ENCODE data around the gene DHCR7. TPM values are rescaled to one million over a fixed set of nuclear protein-coding genes. Genes with fewer than 3 reads are reported as not detected.

Gene DHCR7
- total RNA-seq, 1 donor from 2014 or later = 48.5 TPM

DNA sequence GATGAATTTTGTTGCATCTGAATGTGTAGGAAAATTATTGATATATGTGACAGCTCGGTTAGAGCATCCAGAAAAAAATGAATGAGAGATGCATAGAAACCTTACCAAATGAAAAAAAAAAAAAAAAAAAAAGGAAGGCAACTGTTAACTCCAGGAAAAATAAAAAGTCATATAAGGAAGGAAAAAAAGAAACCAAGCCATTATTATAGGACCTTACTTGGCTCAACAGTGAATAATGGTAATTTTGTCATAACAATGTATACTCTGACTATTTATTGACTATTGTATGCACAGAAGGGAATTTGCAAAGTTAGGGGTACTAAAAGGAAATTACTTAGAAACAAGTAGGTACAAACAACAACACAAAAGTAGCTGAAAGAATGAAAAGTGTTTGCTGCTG lies 2.0 kb downstream of the DHCR7 start:
- DNase-seq = no peak
- no peak for ATAC-seq (ENCODE audit: poor library complexity)
- intact Hi-C loops (cut with DNase I) = no loop called here

- no peak for ATAC-seq (ENCODE audit: poor library complexity)
- intact Hi-C loops (cut with DNase I) = no loop called here
- peak; percentile 18 for DNase-seq
These were observed 3.4 kb downstream of the DHCR7 start for GRCh38 chr11:71444811-71445210.

- intact Hi-C loops (cut with DNase I) = no loop called here
- ATAC-seq (ENCODE audit: poor library complexity) (no peak), DNase-seq (peak; percentile 23)
These were observed 4.3 kb downstream of the DHCR7 start for GRCh38 chr11:71443736-71444445.

DNA sequence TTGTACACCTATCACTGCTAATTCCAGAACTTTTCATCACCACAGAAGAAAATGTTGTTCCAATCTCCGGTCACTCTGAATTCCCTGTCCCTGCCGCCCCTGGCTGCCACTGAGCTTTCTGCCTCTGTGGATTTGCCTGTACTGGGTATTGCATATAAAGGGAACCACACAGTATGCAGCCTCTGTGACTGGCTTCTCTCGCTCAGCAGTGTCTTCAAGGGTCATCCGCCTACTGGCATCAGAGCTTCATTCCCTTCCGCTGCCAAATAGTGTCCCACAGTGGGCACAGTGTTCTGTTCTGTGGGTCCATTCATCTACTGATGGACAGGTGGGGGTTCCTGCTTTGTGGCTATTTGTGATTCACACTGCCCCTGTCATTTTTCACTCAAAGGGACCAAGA lies 5.3 kb downstream of the DHCR7 start:
- peak; percentile 10 for DNase-seq
- no peak for ATAC-seq (ENCODE audit: poor library complexity)
- intact Hi-C loops (cut with DNase I) = no loop called here

GRCh38 chr11:71442123-71442522 lies 6.1 kb downstream of the DHCR7 start:
- intact Hi-C loops (cut with DNase I) = no loop called here
- no peak for ATAC-seq (ENCODE audit: poor library complexity)
- no peak for DNase-seq

- DNase-seq (no peak), ATAC-seq (ENCODE audit: poor library complexity) (no peak)
- intact Hi-C loops (cut with DNase I) = no loop called here
These were observed 6.9 kb downstream of the DHCR7 start for GRCh38 chr11:71441251-71441650.

- no peak for ATAC-seq (ENCODE audit: poor library complexity)
- intact Hi-C loops (cut with DNase I) = no loop called here
- no peak for DNase-seq
These were observed 8.0 kb downstream of the DHCR7 start for GRCh38 chr11:71440021-71440755.

GRCh38 chr11:71438650-71439049 lies 9.5 kb downstream of the DHCR7 start:
- DNase-seq (no peak), ATAC-seq (ENCODE audit: poor library complexity) (no peak)
- intact Hi-C loops (cut with DNase I) = no loop called here

DNA sequence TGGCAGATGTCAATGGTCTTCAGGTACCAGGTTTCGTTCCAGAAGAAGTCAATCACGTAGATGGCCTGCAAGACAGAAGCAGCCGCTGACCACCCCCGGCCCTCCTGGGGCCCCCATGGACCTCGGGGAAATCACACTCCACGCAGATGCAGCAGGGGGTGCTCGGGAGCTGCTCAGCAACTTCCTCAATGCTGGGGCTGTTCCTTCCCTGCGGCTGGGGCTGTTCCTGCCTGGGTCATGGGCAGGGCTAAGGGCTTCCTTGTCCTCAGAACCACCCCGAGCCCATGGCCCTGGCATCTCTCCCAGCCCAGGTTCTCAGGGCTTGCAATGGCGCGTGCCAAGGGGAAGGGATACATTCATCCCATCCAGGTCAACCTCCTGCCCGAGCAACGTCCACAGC lies 10.3 kb downstream of the DHCR7 start:
- intact Hi-C loops (cut with DNase I) = no loop called here
- DNase-seq (no peak), ATAC-seq (ENCODE audit: poor library complexity) (no peak)

- intact Hi-C loops (cut with DNase I) = no loop called here
- ATAC-seq (ENCODE audit: poor library complexity) (no peak), DNase-seq (no peak)
These were observed 10.8 kb downstream of the DHCR7 start for GRCh38 chr11:71437399-71437798.

- intact Hi-C loops (cut with DNase I) = no loop called here
- no peak for DNase-seq
- ATAC-seq (ENCODE audit: poor library complexity) = no peak
These were observed 11.3 kb downstream of the DHCR7 start for GRCh38 chr11:71436861-71437260.

DNA sequence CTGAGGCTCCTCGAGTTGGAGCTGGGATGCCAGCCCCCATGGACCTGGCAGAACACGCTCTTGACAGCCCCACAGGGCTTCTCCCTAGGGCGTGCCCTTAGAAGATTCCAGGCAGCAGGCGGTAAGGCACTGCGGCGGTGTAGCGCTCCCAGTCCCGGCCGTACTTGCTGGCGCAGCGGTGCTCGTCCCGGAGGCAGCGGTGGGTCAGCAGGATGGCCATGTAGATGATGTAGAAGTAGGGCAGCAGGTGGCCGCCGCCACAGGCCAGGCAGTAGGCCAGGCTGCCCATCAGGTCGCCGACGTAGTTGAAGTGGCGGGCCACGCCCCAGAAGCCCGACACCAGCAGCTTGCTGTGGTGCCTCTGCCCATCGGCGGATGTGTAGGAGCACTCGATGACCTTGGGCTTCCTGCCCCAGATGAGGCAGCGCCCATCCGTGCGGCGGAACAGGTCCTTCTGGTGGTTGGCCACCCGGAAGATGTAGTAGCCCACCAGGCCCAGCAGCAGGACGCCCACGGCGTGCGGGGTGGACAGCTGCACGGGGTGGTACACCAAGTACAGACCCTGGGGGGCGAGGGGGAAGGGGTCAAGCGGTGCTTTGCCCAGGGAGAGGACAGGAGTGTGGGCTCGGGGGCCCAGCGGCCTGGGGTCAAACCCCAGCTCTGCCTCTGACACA lies 12.8 kb downstream of the DHCR7 start:
- ATAC-seq (ENCODE audit: poor library complexity) = no peak
- intact Hi-C loops (cut with DNase I) = no loop called here
- no peak for DNase-seq

DNA sequence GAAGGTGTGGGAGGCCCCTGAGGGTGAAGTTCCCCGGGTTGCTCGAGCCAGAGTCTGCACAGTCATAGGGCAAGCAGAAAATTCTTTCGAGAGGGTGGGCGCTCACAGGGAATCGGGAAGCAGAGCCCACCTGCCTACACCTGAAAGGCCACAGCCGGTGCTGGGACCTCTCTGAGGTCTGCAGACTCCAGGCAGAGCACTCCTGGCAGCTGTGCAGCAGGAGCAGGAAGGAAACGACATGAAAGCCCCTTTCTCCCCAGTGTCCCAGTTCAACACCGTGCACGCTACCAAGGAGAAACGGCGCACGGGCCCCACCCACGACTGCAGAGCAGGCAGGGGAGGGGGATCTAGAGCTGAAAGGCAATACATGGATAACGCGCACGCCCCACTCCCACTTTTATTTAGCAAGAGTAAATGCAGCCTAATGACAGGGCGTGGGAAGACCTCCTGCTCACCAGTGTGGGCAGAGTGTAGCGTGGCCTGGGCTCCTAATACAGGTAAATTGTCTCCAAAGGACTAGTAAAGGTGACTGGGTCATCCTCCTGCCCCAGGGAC lies 13.5 kb downstream of the DHCR7 start:
- ATAC-seq (ENCODE audit: poor library complexity) = no peak
- intact Hi-C loops (cut with DNase I) = no loop called here
- no peak for DNase-seq

GRCh38 chr11:71433648-71434450 lies 14.3 kb downstream of the DHCR7 start:
- peak; percentile 76 for DNase-seq
- ATAC-seq (ENCODE audit: poor library complexity) = peak; percentile 62
- intact Hi-C loops (cut with DNase I) = no loop called here

- intact Hi-C loops (cut with DNase I) = no loop called here
- DNase-seq = peak; percentile 55
- peak; percentile 62 for ATAC-seq (ENCODE audit: poor library complexity)
These were observed 15.2 kb downstream of the DHCR7 start for GRCh38 chr11:71432761-71433647.

DNA sequence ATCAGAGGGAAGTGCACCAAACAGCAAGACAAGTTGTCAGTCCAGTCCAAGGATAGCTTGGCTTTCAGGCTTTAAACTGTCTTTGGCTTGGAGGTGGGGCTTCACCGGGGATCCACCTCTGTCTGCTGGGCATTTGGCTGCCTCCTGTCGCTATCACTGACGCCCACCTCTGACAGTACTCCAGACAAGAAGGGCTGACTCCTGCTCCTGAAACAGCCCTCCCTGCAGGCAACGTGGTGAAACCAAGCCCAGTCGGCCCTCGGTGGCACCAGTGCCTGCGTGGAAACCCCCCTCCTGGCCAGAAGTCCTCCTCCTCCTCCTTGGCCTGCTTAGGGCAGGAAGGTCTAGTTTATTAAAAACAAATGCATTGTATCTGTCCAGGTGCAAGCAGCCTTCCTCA lies 16.9 kb downstream of the DHCR7 start:
- ATAC-seq (ENCODE audit: poor library complexity) (no peak), DNase-seq (no peak)
- intact Hi-C loops (cut with DNase I) = no loop called here

DNA sequence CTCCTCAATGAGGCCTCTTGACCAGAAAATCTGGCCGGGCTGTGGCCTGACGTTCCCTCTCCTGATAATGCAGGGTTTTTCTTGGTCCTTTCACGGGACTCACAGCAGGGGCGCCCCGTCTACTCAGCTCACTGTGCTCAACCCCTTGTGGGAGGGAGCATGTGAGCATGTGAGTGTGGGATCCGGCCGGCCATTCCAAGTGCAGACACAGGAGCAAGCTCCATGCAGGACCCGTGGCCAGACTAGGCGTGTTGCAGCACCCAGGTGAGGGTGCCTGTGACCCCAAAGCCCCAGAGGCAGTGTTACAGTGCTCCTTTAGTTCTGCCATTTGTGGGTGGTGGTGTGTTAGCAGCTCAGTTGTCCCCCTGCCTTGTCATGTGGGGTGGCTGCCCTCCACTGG lies 18.0 kb downstream of the DHCR7 start:
- ATAC-seq (ENCODE audit: poor library complexity) = no peak
- DNase-seq = no peak
- intact Hi-C loops (cut with DNase I) = no loop called here

GRCh38 chr11:71429701-71430100 lies 18.5 kb downstream of the DHCR7 start:
- no peak for ATAC-seq (ENCODE audit: poor library complexity)
- DNase-seq = no peak
- intact Hi-C loops (cut with DNase I) = no loop called here

Measured in Right ventricle myocardium superior (tissue), 1 donor.